Ovary (tissue), 3 donors: ENCODE measurements around the gene MGAT5.

ENCODE experiments used
- CTCF ChIP-seq, 3 donors: fragments of 450-650 bp in 2 of 3; fragments of 200-600 bp in 1 of 3; IDR thresholded peaks; one replicate each; pipeline versions ENCODE4 v1.5.1 to v1.8.0; 2016 to 2022; ENCODE audit warnings: antibody characterized with exemption in 3 of 3, mild to moderate bottlenecking in 1 of 3
- EP300 ChIP-seq: sonication (generic); formaldehyde crosslinking; IDR thresholded peaks from one replicate; pipeline ENCODE4 v1.6.1; 2017; ENCODE audit warnings: antibody characterized with exemption
- POLR2A ChIP-seq: fragments of 450-650 bp; IDR thresholded peaks from one replicate; pipeline ENCODE4 v1.6.1; 2017; ENCODE audit warnings: antibody characterized with exemption, mild to moderate bottlenecking, moderate library complexity
- donor health status: DM: no; HTN: no; CAD: no.

- TF ChIP-seq CTCF (IDR thresholded peaks at IDR 0.05) (no peak), POLR2A (no peak), EP300 (no peak)
Measured at GRCh38 chr2:134235510-134236144, 18.2 kb upstream of the MGAT5 start.
